Liver (tissue), 9 donors: ENCODE data around the gene ACADS. TPM values are rescaled to one million over a fixed set of nuclear protein-coding genes. Genes with fewer than 3 reads are reported as not detected.

Experiments used
- DNase-seq: peaks from one replicate; pipeline ENCODE4 v3.0.0-alpha.2; 2017; ENCODE audit warnings: low spot score
- H3K27ac ChIP-seq, 2 donors: one replicate each; pipeline ENCODE4 v1.7.0; 2013; ENCODE audit warnings: inconsistent platforms in 2 of 2, low read length in 2 of 2, control low read depth in 1 of 2, low read depth in 1 of 2, mild to moderate bottlenecking in 1 of 2
- H3K27me3 ChIP-seq, 4 donors: one replicate each; pipeline versions ENCODE4 v1.6.1 to v1.7.0; 2013; ENCODE audit warnings: low read length in 3 of 4, inconsistent platforms in 1 of 4, mild to moderate bottlenecking in 1 of 4, moderate library complexity in 1 of 4; ENCODE audit not compliant: control insufficient read depth in 4 of 4, insufficient read depth in 4 of 4
- H3K36me3 ChIP-seq, 4 donors: one replicate each; pipeline versions ENCODE4 v1.6.1 to v1.7.0; 2013; ENCODE audit warnings: low read length in 3 of 4, mild to moderate bottlenecking in 3 of 4, low read depth in 1 of 4, moderate library complexity in 1 of 4; ENCODE audit not compliant: control insufficient read depth in 4 of 4, insufficient read depth in 3 of 4
- H3K4me1 ChIP-seq, 4 donors: one replicate each; pipeline versions ENCODE4 v1.6.1 to v1.7.0; 2013; ENCODE audit warnings: low read length in 3 of 4, mild to moderate bottlenecking in 3 of 4, moderate library complexity in 1 of 4; ENCODE audit not compliant: control insufficient read depth in 4 of 4, insufficient read depth in 4 of 4
- H3K4me3 ChIP-seq, 3 donors: one replicate each; pipeline versions ENCODE4 v1.6.1 to v1.7.0; 2013; ENCODE audit warnings: low read length in 3 of 3, control low read depth in 1 of 3, low read depth in 1 of 3, mild to moderate bottlenecking in 1 of 3
- H3K9ac ChIP-seq, 2 donors: one replicate each; pipeline ENCODE4 v1.7.0; 2013; ENCODE audit warnings: low read length in 2 of 2, mild to moderate bottlenecking in 2 of 2, moderate library complexity in 2 of 2, control low read depth in 1 of 2, low read depth in 1 of 2
- H3K9me3 ChIP-seq, 4 donors: one replicate each; pipeline versions ENCODE4 v1.6.1 to v1.7.0; 2013; ENCODE audit warnings: low read length in 3 of 4; ENCODE audit not compliant: control insufficient read depth in 4 of 4
- ATF3 ChIP-seq: IDR thresholded peaks from 2 replicates; pipeline ENCODE4 v1.6.1; 2016; ENCODE audit warnings: antibody characterized with exemption
- FOXA2 ChIP-seq: IDR thresholded peaks from 2 replicates; pipeline ENCODE4 v1.6.1; 2016; ENCODE audit warnings: antibody characterized with exemption
- GABPA ChIP-seq, 2 donors: IDR thresholded peaks in 1 of 2; conservative IDR thresholded peaks in 1 of 2; 2 replicates each; pipeline ENCODE4 v1.6.1; 2016; ENCODE audit warnings: antibody characterized with exemption in 2 of 2, mild to moderate bottlenecking in 1 of 2, moderate library complexity in 1 of 2
- HNF4A ChIP-seq, 2 donors: conservative IDR thresholded peaks; 2 replicates each; pipeline ENCODE4 v1.6.1; 2016; ENCODE audit warnings: antibody characterized with exemption in 2 of 2, mild to moderate bottlenecking in 2 of 2
- HNF4G ChIP-seq: IDR thresholded peaks from 2 replicates; pipeline ENCODE4 v1.6.1; 2016; ENCODE audit warnings: antibody characterized with exemption
- SP1 ChIP-seq: IDR thresholded peaks from 2 replicates; pipeline ENCODE4 v1.6.1; 2018; ENCODE audit warnings: antibody characterized with exemption, mild to moderate bottlenecking
- TAF1 ChIP-seq: conservative IDR thresholded peaks from 2 replicates; pipeline ENCODE4 v1.6.1; 2016; ENCODE audit warnings: antibody characterized with exemption, mild to moderate bottlenecking
- WGBS: extraction: QIAGEN DNeasy Blood & Tissue Kit; methylation state at CpG from one replicate; pipeline ENCODE4 v1.1.7; 2013; 5-methylcytosine and 5-hydroxymethylcytosine counted together
- polyA plus RNA-seq, 2 donors: library from polyadenylated mRNA; stranded (reverse) in 1 of 2; unstranded in 1 of 2; fragments of 200-250 nt in 1 of 2; fragments of >200 nt in 1 of 2; fragmentation: Nextera tagmentation in 1 of 2; extraction: Ambion mirVana in 1 of 2; gene quantifications; one replicate each; pipeline versions ENCODE4 v1.2.1 to v1.2.3, GENCODE V29; 2013 to 2015
- total RNA-seq, 2 donors: library from RNA; depleted of rRNA; stranded (reverse); fragments of >200 nt; gene quantifications; one replicate each; pipeline ENCODE4 v1.2.3, GENCODE V29; 2014
- TF ChIP-seq, protein P1 (sequence below): IDR thresholded peaks from 2 replicates; pipeline ENCODE4 v1.6.1; 2016; ENCODE audit warnings: antibody characterized with exemption
- TF ChIP-seq, protein P2 (sequence below): IDR thresholded peaks from 2 replicates; pipeline ENCODE4 v1.6.1; 2016; ENCODE audit warnings: antibody characterized with exemption, mild to moderate bottlenecking
- donor health status: healthy.
- donor health status: healthy.
- donor health status: healthy.
- donor health status: healthy.
- donor health status: healthy.

Gene ACADS
- total and polyA plus RNA-seq, 4 donors, result 54.2 to 162 (median 127) TPM

DNA sequence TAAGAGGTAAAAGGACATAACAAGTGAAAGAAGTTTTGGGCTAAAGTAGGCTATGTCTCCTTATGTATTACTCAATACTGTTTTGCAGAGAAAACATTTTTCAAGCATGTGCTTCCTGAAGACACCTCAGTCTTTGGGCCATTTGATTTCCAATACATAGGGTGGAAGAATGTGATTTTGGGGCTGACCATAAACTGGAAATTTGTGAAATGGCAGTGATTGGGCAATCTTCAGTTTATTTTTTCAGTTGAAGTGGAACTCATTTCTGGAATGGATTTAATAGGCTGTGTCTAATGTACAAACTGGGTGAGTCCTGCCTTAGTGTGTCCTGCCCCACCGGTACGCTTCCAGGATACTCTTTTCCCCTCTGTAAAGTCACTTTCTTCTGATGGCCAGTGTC lies 2.8 kb upstream of the ACADS start:
- H3K4me3 ChIP-seq, result no peak overlapping the region
- no peak overlapping the region for H3K9ac ChIP-seq
- H3K4me1 ChIP-seq, result peaks cover 12 to 71% (median 54%) of the 10 kb centered on the region in 4 donors
- TF ChIP-seq HNF4A (conservative IDR thresholded peaks at IDR 0.05), result no peak
- TF ChIP-seq, protein P1, sequence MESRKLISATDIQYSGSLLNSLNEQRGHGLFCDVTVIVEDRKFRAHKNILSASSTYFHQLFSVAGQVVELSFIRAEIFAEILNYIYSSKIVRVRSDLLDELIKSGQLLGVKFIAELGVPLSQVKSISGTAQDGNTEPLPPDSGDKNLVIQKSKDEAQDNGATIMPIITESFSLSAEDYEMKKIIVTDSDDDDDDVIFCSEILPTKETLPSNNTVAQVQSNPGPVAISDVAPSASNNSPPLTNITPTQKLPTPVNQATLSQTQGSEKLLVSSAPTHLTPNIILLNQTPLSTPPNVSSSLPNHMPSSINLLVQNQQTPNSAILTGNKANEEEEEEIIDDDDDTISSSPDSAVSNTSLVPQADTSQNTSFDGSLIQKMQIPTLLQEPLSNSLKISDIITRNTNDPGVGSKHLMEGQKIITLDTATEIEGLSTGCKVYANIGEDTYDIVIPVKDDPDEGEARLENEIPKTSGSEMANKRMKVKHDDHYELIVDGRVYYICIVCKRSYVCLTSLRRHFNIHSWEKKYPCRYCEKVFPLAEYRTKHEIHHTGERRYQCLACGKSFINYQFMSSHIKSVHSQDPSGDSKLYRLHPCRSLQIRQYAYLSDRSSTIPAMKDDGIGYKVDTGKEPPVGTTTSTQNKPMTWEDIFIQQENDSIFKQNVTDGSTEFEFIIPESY, result no peak
- H3K27me3 ChIP-seq, result no peaks in the 10 kb centered on the region
- peaks cover 0 to 18% (median 5%) of the 10 kb centered on the region in 4 donors for H3K36me3 ChIP-seq
- no peak overlapping the region for H3K27ac ChIP-seq
- 84% methylated on average over 2 of the region's 2 CpGs for WGBS
- no peak for DNase-seq
- no peaks in the 10 kb centered on the region for H3K9me3 ChIP-seq

DNA sequence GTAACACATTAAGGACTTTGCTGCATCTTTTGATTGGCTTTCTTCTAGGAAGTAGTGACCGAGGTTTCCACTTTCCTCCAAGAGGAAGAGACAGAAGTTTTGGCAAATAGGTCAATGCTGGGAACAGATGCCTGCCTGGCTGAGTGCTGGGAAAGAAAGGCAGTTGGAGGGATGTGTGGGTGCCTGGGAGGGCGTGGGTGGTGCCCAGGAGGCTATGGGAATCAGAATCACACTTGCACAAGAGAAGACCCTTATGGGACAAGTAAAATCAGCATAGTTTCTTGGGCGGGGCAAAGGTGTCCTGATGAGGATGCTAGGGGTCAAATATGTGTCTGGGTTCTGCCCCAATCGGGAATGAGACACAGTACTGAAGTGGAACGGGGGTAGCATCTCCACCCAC lies 906 bp upstream of the ACADS start:
- DNase-seq, result no peak
- peaks cover 1 to 17% (median 7%) of the 10 kb centered on the region in 4 donors for H3K36me3 ChIP-seq
- no peak overlapping the region for H3K9ac ChIP-seq
- no peak overlapping the region for H3K4me3 ChIP-seq
- TF ChIP-seq FOXA2 (no peak), HNF4G (no peak), TAF1 (no peak), SP1 (no peak), ATF3 (no peak), GABPA (IDR thresholded peaks at IDR 0.05 in 1 of 2, conservative IDR thresholded peaks at IDR 0.05 in 1 of 2) (no peak)
- TF ChIP-seq, protein P1, result no peak
- TF ChIP-seq, protein P2, sequence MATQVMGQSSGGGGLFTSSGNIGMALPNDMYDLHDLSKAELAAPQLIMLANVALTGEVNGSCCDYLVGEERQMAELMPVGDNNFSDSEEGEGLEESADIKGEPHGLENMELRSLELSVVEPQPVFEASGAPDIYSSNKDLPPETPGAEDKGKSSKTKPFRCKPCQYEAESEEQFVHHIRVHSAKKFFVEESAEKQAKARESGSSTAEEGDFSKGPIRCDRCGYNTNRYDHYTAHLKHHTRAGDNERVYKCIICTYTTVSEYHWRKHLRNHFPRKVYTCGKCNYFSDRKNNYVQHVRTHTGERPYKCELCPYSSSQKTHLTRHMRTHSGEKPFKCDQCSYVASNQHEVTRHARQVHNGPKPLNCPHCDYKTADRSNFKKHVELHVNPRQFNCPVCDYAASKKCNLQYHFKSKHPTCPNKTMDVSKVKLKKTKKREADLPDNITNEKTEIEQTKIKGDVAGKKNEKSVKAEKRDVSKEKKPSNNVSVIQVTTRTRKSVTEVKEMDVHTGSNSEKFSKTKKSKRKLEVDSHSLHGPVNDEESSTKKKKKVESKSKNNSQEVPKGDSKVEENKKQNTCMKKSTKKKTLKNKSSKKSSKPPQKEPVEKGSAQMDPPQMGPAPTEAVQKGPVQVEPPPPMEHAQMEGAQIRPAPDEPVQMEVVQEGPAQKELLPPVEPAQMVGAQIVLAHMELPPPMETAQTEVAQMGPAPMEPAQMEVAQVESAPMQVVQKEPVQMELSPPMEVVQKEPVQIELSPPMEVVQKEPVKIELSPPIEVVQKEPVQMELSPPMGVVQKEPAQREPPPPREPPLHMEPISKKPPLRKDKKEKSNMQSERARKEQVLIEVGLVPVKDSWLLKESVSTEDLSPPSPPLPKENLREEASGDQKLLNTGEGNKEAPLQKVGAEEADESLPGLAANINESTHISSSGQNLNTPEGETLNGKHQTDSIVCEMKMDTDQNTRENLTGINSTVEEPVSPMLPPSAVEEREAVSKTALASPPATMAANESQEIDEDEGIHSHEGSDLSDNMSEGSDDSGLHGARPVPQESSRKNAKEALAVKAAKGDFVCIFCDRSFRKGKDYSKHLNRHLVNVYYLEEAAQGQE, result no peak
- WGBS, result 77% methylated on average over 5 of the region's 5 CpGs
- peaks cover 12 to 62% (median 45%) of the 10 kb centered on the region in 4 donors for H3K4me1 ChIP-seq
- no peak overlapping the region for H3K27ac ChIP-seq
- no peaks in the 10 kb centered on the region for H3K27me3 ChIP-seq
- no peaks in the 10 kb centered on the region for H3K9me3 ChIP-seq
